Fibroblast of skin of left biceps (primary cell): ENCODE results near the gene SNTB2.
A peak's percentile ranks its signal among the peaks of the same experiment; 100 is the strongest.

Experiments used
- DNase-seq, 2 experiments: peaks; one replicate each; pipeline ENCODE4 v3.0.0-alpha.2; 2013; ENCODE audit warnings: low read depth in 2 of 2

Gene SNTB2

DNA sequence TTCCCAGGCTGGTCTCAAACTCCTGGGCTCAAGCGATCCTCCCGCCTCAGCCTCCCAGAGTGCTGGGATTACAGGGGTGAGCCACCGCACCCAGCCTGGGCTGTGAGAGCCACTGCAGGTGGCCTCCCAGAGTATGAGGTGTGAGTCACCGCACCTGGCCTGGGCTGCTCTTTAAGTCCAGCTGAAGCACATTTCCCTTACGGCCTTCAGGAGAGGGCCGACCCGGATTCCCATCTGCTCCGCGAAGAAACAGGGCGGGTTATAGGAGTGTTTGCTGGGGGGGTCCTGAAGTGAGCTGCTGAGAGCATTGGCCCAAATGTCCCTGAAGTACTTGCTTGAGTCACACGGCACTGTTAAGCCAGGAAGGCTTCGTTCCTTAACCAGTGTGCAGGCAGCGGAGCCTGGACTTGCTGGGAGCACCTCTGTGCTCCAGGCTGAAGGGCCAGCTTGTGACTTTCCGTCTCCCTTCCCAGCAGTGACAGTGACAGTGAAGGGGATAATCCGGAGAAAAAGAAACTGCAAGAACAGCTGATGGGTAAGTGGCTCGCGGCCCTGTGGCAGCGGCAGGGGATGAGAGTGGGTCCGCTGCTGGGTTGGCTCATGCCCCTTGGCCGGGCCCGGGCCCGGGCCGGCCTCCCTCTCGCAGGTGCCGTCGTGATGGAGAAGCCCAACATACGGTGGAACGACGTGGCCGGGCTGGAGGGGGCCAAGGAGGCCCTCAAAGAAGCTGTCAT lies 131.4 kb downstream of the SNTB2 start:
- no peak for DNase-seq

DNA sequence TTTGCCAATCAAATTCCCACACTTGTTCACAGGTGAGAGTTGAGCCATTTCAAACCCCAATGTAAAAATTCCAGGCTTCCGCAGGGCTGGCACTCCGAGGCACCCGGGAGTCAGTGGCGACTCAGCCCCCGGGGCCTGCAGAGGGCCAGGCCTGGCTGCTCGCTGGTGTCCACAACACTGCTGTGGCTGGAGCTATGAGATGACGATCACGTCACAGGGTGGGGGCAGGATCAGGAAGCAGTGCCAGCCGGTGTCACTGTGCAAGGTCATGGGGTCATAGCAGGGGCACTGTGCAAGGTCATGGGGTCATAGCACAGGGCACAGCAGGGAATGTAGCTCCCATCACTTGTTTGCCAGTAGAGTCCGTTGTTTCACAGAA lies 131.9 kb downstream of the SNTB2 start:
- DNase-seq = no peak

DNA sequence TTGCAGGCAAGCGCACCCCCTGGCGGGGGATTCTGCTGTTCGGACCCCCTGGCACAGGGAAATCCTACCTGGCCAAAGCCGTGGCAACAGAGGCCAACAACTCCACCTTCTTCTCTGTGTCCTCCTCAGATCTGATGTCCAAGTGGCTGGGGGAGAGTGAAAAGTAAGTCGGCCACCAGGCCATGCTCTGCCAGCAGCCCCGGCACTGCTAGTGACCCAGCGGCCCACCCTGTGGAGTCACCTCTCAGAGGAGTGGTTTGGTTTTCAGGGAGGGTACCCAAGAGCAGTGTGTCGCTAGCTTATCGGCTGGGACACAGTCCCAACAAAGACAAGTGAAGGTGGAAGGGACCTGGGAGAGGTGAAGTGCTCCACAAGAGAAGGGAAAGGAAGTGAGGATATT lies 132.4 kb downstream of the SNTB2 start:
- DNase-seq = no peak

DNA sequence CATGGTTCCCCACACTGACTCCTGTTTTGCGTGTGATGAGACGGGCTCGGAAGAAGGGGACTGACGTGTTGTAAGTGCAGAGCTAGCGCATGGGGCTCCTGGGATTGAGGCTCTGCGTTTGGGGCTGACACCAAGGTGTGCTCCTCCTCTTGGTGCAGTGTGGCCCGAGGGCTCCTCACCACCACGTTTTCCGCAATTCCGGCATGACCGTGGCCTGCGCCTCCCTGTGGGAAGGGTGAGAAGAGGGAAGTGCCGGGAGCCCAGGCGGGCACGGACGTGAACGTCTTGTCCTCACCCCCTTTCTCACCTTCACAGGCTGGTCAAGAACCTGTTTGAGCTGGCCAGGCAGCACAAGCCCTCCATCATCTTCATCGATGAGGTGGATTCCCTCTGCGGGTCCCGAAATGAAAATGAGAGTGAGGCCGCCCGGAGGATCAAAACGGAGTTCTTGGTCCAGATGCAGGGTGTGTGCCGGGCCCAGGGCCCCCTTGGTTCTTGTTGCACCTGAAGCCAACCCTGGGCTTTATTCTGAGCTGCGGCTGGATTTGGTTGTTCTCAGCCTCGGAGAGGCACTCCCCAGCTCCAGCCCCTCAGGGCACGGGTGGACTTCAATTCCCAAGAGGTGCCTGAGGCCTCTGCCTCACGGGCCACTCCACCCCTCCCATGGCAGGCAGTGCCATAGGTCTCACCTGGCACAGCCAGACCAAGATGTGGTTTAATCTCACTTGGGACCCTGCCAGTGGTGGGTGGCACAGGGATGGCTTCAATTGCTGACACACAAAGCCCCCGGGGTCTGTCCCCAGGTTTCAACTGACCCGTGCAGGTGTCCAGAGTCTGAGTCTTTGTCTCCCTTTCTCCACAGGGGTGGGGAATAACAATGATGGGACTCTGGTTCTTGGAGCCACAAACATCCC lies 133.1 kb downstream of the SNTB2 start:
- DNase-seq = no peak

DNA sequence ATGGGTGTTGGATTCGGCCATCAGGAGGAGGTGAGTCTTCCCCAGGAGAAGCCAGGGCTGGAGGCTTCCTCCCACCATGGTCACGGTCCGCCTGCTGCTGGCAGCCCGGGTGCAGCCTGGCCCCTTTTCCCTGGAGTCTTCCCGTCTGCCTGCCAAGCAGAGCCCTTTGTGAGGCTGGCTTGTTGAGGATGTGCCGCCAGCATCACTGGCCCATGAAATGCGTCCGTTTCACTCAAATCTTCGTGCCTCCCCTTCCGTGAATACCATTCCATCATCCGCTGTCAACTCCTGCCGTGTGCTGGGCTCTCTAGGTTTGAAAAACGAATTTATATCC lies 133.7 kb downstream of the SNTB2 start:
- no peak for DNase-seq

DNA sequence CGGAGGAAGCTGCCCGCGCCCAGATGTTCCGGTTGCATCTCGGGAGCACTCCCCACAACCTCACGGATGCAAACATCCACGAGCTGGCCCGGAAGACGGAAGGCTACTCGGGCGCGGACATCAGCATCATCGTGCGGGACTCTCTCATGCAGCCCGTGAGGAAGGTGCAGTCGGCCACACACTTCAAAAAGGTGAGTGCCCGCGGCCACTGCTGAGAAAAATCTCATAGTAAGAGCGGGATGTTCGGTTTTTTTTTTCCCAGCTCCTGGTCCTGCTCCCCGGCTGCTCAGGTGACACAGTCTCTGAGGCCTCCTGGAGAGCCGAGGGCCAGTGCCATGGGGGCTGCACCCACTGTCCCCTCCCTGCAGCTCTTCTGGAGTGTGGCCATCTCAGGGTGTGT lies 134.1 kb downstream of the SNTB2 start:
- DNase-seq = no peak

DNA sequence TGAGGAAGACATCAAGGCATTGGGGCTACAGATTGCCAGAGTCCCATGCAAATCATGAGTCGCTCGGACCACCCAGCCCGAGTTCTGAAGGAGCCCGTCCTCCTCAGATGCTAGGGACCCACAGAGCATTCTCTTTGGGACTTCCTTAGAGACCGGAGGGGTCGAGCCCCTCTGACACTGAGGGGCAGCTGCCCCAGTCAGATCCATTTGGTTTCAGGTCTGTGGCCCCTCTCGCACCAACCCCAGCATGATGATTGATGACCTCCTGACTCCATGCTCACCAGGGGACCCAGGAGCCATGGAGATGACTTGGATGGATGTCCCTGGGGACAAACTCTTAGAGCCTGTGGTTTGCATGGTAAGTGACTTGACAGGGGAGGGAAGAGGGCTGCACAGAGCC lies 135.4 kb downstream of the SNTB2 start:
- DNase-seq = no peak

DNA sequence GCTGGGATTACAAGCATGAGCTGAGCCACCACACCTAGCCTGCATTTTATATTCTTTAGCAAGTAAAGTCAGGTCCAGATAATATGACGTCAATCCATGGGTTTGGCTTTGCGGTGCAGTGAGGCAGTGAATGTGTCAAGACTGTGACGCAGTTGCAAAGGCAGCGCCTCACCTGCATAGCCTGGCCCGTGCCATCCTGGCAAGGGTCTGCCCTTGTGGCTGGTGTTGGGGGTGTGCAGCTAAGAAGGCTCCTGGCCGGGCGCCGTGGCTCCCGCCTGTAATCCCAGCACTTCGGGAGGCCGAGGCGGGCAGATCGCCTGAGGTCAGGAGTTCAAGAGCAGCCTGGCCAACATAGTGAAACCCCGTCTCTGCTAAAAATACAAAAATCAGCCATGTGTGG lies 136.5 kb downstream of the SNTB2 start:
- no peak for DNase-seq

DNA sequence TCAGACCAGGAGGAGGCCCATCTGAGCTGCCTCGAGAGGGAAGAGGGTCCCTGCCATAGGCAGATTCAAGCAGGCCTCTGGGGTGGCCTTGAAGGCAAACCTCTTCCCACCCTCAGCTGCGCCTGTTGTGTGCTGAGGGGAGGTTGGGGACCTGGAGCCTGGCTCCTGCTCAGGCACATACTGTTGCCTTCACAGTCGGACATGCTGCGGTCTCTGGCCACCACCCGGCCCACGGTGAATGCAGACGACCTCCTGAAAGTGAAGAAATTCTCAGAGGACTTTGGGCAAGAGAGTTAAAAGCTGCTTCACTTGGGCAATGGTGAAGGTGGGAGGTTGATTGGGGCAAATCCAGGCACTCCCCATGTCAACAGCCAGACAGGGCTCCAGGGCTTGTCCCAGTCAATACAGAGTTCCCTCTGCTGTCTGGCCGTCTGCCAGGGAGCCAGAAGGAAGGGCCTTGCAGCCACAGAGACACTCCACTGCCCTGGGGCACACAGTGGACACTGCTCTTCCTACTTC lies 137.1 kb downstream of the SNTB2 start:
- DNase-seq = no peak

DNA sequence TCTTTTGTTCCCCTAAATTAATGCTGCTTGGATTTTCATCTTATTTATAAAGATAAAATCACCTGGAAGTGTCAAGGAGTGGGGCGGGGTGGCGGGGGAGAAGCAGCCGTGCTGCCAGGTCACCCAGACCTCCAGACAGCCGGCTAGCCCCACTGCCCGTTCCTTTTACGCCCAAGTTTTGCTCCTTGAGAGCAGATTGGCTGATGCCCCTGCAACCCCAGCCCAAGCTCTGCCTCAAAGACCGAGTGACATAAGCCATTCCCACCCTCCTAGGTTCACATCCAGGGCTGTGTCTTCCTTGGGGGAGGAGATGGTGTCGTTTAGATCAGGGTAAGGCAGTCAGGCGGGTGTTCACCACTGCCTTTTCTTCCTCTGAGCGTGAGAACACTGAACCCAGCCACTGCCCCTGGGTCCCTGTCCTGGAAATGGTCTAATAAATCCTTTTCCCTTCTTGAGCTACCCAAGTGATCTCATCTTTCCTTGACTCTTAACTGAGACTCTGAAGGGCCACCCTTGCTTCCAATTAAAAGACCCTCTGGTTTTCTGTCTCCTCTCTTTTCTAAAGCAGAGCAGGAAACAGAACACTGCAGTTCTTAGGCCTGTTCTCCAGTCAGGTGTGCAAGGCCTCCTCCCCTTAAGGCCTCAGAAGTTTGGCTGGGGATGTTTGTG lies 137.8 kb downstream of the SNTB2 start:
- no peak for DNase-seq

DNA sequence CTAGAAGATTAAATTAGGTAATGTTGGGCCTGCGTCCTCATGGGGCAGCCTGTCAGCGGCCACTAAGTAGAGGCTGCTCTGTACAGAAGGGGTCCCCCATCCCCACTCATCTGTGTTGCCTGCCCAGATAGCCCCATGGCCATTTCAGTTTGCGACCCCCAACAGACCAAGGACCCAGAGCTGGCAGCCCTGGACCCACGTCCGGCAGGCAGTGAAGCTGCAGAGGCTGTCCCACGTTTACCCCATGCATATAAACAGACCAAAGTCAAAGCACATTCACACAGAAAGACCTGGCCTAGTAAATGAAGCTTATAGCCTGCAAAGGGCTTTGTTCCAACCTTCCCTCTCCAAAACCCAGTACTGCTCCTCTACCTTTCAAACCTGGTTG lies 138.8 kb downstream of the SNTB2 start:
- no peak for DNase-seq

DNA sequence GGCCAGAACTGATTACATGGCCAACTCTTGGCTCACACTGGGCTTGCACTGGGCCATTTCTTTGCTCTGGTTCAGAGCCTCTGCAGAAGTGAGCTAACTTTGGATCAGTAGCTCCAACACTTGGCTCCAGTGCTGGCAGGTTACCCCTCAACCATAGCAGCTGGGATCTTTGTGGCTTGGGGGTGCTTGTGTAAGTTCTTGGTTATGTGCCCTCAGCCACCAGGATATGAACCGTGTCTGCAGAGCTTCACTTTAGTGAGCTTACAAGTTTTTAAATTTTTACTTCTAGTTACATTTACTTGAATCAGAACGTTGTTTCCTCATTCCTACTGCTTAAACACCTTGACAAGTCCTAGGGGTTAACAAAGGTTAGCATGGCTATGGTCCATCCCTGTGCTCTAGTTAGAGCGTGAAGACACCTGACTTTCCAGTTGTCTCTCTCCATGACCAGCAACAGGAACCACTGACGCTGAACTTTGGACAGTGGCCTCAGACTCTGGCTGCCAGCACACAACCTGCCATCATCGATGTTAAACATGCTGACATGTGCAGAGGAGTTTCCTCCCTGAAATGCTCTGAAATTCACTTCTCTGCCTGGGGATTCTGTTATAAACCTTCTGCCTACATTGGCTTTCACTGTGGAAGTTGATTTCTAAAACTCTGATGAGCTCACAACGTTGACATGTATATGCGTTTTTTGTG lies 139.4 kb downstream of the SNTB2 start:
- DNase-seq = no peak

DNA sequence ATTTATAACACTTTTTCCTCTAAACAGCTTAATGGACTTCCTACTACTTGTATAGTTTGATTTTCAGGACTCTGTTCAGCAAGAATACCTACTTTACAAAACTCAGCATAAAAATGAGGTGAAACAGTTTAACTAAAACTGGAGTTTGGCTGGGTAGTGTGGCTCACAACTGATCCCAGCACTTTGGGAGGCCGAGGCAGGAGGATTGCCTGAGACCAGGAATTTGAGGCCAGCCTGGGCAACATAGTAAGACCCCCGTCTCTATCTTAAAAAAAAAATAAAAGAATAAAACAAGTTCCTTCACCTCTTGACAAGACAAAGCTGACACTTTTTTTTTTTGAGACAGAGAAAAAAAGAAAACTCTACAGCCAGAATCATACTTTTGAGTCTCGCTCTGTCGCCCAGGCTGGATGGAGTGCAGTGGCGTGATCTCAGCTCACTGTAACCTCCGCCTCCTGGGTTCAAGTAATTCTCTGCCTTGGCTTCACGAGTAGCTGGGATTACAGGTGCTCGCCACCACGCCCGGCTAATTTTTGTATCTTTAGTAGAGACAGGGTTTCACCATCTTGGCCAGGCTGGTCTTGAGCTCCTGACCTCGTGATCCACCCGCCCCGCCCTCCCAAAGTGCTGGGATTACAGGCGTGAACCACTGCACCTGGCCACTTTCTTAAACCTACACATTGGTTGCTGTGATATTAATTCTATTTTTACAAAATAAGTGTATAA lies 140.8 kb downstream of the SNTB2 start:
- no peak for DNase-seq

DNA sequence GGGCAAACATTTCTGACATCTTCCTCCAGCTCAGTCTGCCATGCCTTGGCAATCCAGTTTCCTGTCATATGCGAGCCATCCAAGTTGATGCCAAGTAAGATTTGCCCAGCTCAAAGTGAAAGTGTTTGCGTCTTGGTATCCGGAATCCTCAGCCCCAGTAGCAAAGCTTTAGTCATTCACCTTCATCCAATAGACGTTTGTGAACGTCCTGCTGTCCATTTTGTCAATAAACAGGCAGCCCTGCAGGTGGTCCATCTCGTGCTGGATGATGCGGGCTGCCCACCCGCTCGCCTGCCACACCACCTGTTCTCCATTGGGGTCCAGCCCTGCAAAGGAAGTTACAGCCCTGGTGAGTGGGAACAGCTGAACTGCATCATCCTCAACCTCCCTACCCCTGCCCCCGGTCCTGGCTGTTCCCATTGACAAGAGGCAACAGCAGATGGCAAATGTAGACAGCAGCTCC lies 141.9 kb downstream of the SNTB2 start:
- DNase-seq = no peak

DNA sequence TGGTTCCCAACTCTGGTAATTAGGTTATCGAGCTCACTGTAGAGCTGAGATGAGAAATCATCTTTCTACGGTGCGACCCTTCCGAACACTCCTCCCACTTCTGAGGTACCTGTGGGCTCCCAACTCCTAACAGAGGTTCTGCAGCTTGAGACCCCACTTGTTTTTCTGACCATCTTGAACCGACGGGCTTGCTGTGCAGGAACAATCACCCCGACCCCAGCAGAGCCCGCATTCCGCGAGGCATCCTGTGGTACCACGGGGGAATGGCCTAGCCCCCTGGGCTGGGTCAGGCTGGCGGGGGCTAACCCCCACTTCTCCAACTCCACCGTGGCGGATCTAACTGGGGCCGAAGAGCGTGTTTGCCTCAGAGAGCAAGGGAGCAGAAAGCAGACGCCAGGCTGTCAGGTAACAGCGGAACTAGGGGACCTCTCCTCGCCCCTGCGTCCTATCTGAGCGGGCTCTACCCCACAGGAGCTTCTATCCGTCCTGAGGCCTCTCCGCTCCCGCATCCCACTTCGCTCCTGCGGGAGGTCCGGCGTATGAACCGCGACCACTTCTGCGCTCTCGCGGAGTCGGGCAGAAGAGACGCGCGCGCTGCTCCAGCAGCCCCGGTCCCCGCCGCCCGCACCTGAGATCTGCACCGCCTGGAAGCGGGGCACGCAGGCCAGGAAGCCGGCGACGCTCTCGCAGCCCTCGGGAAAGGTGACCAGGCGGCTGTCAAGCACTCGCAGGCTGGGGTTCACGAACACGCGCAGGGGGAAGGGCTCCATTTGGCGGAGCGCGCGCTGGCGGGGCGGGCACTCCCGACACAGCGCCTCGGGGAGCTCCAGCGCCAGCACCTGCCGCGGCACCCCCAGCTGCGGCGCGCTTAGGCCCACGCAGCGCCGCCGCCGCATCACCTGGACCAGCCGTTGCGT lies 142.7 kb downstream of the SNTB2 start:
- no peak for DNase-seq

DNA sequence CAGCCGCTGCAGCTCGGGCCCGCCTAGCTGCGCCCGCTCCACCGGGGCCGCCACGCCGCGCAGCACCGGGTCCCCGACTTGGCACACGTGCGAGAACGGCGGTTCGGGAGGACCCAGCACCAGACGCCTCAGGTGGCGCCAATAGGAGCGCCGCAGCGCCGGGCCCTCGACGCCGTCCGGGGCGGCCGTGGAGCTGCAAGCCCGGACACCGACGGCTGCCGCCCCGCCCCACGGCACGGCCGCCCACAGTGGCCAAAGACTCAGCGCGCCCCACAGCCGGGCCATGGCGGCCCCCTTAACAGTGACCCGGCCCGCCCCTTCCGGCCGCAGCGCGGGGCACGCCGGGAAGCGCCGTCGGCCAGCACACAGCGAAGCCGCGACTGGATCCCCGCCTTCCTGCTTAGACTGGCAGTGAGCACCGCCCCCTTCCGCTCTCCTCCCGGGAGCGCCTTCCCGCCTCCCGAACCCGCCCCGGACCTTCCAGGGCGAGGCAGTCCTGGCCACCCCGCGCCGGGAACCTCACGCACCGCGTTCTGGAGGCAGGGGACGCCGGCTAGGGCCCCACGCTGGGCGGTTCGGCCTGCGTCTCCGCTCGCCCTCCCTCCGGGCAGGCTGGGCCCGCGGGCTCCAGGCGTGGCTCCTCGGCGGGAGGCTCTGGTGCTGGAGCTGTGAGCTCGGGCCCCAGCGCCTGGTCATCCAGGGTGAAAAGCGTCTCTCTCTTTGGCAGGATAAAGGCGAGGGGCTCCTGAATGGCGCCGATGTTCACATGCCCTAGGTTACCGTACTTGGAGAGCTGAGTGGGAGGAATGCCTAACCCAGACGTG lies 143.5 kb downstream of the SNTB2 start, which contains the start of gene PDF:
Gene PDF (minus strand): TSS at position 303 of the 824 bp plus-strand sequence. CDS start 18 bp downstream, at position 285.
- DNase-seq = peak; percentile 70 to 72

DNA sequence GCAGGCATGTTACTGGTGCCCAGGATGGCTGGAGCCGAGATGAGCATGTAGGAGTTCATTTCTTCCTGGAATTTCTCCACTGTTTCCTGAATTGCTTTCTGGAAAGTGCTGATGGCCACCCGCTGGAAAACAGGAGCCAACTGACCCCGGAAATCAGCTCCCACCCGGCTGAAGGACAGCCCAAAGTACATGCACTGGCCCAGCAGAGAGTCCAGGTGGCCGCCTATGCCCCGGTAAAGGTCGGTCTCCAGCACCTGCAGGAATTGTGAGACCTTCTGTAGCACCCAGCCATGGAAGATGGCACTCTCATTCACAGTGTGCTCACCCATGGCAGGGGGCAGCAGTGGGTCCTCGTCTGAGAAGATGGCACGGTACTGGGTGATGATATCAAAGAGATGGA lies 147.7 kb downstream of the SNTB2 start:
- DNase-seq = no peak

DNA sequence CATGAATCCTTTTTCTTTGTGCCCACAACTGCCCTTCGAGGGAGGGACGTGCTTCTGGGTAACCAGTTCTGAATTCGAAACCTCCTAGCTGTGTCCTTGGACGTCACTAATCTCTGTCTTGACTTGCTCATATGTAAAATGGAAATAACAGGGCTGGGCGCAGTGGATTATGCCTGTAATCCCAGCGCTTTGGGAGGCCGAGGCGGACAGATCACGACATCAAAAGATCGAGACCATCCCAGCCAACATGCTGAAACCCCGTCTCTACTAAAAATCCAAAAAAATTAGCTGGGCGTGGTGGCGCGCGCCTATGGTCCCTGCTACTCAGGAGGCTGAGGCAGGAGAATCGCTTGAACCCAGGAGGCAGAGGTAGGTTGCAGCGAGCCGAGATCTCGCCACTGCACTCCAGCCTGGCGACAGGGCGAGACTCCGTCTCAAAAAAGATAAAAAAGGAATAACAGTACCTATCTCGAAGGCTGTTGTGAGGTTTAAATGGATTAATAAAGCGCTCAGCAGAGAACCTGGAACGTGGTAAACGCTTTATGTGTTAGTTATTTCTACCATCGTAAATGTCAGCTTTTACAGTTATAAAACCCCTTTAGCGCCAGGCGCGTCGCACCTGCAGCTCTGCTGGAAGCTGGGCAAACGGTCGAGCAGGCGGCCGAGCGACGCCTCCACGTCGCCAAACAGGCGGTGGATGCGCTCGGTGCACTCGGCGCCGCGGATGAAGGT lies 151.8 kb downstream of the SNTB2 start:
- no peak for DNase-seq
